ENCODE data around the gene MIPOL1.

The MIPOL1 gene

GRCh38 chr14:37254411-37254947 is 56.7 kb downstream of the MIPOL1 start:
- no peak for TF ChIP-seq CTCF (IDR thresholded peaks at IDR 0.05; ENCODE audit: low read length, missing control alignments)
- H3K4me3 ChIP-seq (replicated peaks; ENCODE audit: low read depth, low read length) = no peak overlapping the region
- no peak for DNase-seq (ENCODE audit: low read depth)

- no peak overlapping the region for H3K4me3 ChIP-seq (replicated peaks; ENCODE audit: low read depth, low read length)
- no peak for DNase-seq (ENCODE audit: low read depth)
- TF ChIP-seq CTCF (IDR thresholded peaks at IDR 0.05; ENCODE audit: low read length, missing control alignments) = no peak
Observed at GRCh38 chr14:37257501-37258070, 59.8 kb downstream of the MIPOL1 start.

- no peak for TF ChIP-seq CTCF (IDR thresholded peaks at IDR 0.05; ENCODE audit: low read length, missing control alignments)
- no peak overlapping the region for H3K4me3 ChIP-seq (replicated peaks; ENCODE audit: low read depth, low read length)
- DNase-seq (ENCODE audit: low read depth) = no peak
Observed at GRCh38 chr14:37262649-37263048, 64.9 kb downstream of the MIPOL1 start.

GRCh38 chr14:37263656-37264236 is 66.0 kb downstream of the MIPOL1 start:
- DNase-seq (ENCODE audit: low read depth) = peak; percentile 13
- no peak for TF ChIP-seq CTCF (IDR thresholded peaks at IDR 0.05; ENCODE audit: low read length, missing control alignments)
- H3K4me3 ChIP-seq (replicated peaks; ENCODE audit: low read depth, low read length) = no peak overlapping the region

- no peak for DNase-seq (ENCODE audit: low read depth)
- H3K4me3 ChIP-seq (replicated peaks; ENCODE audit: low read depth, low read length) = no peak overlapping the region
- TF ChIP-seq CTCF (IDR thresholded peaks at IDR 0.05; ENCODE audit: low read length, missing control alignments) = no peak
Observed at GRCh38 chr14:37268788-37269187, 71.1 kb downstream of the MIPOL1 start.

- DNase-seq (ENCODE audit: low read depth) = no peak
- TF ChIP-seq CTCF (IDR thresholded peaks at IDR 0.05; ENCODE audit: low read length, missing control alignments) = no peak
- H3K4me3 ChIP-seq (replicated peaks; ENCODE audit: low read depth, low read length) = no peak overlapping the region
Observed at GRCh38 chr14:37270629-37271028, 72.9 kb downstream of the MIPOL1 start.

GRCh38 chr14:37272569-37272968 is 74.8 kb downstream of the MIPOL1 start:
- no peak overlapping the region for H3K4me3 ChIP-seq (replicated peaks; ENCODE audit: low read depth, low read length)
- no peak for TF ChIP-seq CTCF (IDR thresholded peaks at IDR 0.05; ENCODE audit: low read length, missing control alignments)
- DNase-seq (ENCODE audit: low read depth) = no peak

Measured in fibroblast of pulmonary artery (primary cell).